GM13976 (cell line): Measurements from ENCODE around the gene STK39.

ENCODE experiments used
- DNase-seq: peaks from one replicate; pipeline ENCODE4 v3.0.0; 2012; ENCODE audit warnings: low spot score
- in situ Hi-C: fragments of 300-500 bp; cut with MboI; formaldehyde crosslinking; loops from one replicate; pipeline ENCODE4 v1.12.0; 2022; ENCODE audit warnings: low sequenced_read_pairs, mixed read lengths, inconsistent platforms; ENCODE audit not compliant: unreplicated experiment
- TF ChIP-seq, protein P1 (sequence below): IDR thresholded peaks from 2 replicates; pipeline ENCODE4 v1.5.1; 2012; ENCODE audit warnings: borderline replicate concordance, mild to moderate bottlenecking; ENCODE audit not compliant: insufficient read depth; ENCODE audit errors: extremely low read depth, missing control alignments, control extremely low read depth

The STK39 gene

GRCh38 chr2:168002021-168002553, 245.3 kb downstream of the STK39 start:
- DNase-seq: no peak
- TF ChIP-seq, protein P1, sequence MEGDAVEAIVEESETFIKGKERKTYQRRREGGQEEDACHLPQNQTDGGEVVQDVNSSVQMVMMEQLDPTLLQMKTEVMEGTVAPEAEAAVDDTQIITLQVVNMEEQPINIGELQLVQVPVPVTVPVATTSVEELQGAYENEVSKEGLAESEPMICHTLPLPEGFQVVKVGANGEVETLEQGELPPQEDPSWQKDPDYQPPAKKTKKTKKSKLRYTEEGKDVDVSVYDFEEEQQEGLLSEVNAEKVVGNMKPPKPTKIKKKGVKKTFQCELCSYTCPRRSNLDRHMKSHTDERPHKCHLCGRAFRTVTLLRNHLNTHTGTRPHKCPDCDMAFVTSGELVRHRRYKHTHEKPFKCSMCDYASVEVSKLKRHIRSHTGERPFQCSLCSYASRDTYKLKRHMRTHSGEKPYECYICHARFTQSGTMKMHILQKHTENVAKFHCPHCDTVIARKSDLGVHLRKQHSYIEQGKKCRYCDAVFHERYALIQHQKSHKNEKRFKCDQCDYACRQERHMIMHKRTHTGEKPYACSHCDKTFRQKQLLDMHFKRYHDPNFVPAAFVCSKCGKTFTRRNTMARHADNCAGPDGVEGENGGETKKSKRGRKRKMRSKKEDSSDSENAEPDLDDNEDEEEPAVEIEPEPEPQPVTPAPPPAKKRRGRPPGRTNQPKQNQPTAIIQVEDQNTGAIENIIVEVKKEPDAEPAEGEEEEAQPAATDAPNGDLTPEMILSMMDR: no peak

DNA sequence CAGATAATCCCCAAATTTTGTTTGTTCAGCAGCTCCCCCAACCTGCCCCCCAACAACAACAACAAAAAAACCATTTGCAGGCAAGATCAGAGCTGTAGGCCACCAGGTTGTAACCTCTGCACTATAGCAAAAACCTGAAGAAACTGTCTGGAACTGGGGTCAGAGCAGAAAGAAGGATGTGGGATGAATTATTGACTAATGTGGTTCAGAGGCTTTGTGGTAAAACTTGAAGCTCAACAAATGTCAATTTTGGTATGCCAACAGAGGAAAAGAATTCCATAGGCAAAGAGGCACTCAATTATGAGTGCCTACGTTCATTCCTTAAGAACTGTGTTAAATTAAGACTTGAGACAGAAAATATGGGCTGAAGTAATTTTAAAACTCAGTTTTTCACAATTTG, 255.1 kb downstream of the STK39 start:
- TF ChIP-seq, protein P1: no peak
- in situ Hi-C loops: no loop called here
- DNase-seq: no peak

More at GRCh38 chr2:168002021-168002553, 245.3 kb downstream of the STK39 start:
- in situ Hi-C loops: no loop called here

DNA sequence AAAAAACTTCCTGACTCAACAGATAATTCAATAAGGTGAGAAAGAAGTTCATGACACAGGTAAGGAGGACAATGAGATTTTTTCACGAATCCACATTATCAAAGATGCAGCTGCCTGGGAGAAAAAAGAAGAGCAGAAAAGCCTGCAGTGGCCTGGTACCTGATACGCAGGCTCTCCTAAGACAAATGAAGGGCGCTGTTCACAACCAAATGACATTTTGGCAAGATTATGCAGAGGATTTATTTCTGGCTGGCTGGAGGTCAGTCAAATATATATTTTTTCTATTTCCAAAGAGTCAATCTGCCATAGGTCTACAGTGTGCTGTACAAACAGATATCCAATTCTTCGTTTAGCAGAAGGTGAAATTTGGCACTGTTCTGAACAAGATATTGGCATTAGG, 257.3 kb downstream of the STK39 start:
- TF ChIP-seq, protein P1: no peak
- in situ Hi-C loops: no loop called here
- DNase-seq: no peak

DNA sequence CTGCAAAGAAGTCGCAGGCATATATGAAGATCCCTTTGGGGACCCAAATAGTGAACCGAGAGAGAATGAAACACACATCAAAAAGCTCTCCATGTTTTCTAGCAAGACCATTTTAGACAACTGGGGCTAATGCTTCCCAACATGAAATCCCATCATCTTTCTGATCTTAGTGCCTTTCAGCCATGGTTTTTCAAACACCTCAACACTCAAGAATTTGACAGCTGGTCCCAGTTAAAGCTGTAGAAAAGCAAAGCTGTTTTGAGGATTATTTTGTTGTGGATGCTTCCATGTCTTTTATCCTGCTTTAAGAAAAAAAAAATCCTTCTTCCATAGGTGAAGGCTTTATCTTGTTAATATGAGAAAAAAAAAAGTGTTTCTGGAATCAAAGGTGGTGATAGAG, 259.1 kb downstream of the STK39 start:
- in situ Hi-C loops: no loop called here
- no peak for DNase-seq

DNA sequence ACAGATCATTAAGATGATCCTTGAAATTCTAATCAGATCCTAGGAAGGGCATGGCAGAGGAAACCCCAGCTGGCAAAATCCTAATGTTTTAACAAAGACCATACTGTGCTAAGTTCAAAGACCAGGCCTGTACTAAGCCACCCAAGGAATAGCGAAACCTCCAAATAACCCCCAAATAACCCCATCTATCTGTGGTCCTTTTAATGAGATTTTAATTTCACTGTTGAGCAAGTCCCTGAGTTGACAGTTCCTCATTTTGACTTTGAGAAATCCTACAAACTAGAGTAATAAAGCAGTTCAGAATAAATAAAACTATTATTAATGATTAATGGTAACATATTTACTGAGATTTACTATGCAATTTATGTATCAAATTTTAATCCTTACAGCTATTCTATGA, 259.8 kb downstream of the STK39 start:
- no peak for DNase-seq
- in situ Hi-C loops: no loop called here
- TF ChIP-seq, protein P1: no peak

More for the DNA sequence above, 259.1 kb downstream of the STK39 start:
- TF ChIP-seq, protein P1: no peak

DNA sequence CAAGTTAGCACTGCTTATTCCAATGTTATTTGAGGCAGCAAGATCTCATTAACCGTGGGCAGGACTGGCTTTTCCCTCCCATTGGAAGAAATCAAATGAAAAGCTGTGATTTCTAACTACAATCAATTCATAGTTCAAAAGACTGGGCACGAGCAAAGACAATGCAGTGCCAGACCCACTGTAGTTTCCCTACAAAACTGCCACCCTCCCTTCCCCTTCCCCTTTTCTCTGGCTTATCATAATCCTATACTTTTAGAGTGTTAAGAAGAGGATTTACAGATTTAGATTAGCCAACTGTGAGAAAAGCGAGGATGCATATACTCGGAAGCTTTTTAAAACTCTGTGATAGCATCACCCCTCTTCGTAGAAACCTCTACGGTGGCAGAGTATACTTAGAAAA, 260.4 kb downstream of the STK39 start:
- TF ChIP-seq, protein P1: no peak
- no peak for DNase-seq
- in situ Hi-C loops: no loop called here
